SH-SY5Y (cell line): ENCODE measurements around the gene PITPNC1.

Experiments
- GATA2 ChIP-seq: IDR thresholded peaks from 2 replicates; pipeline ENCODE4 v1.6.1; 2011; ENCODE audit warnings: mild to moderate bottlenecking, low read depth, low read length
- GATA3 ChIP-seq: IDR thresholded peaks from 2 replicates; pipeline ENCODE4 v1.6.1; 2011; ENCODE audit warnings: low read depth, mild to moderate bottlenecking, low read length, moderate library complexity

GRCh38 chr17:67487506-67487905 lies 110.4 kb downstream of the PITPNC1 start:
- no peak for TF ChIP-seq GATA3
- TF ChIP-seq GATA2 = no peak
